GM19043 (cell line): ENCODE measurements around the gene MAP1B.
"Not testable (repeated sequence)": the region's sequence is repeated elsewhere in the genome, so short reads cannot be mapped to it uniquely, and the experiment has no call there.

ENCODE experiments used
- ATAC-seq: cut with Tn5 transposase; IDR thresholded peaks from one replicate; pipeline ENCODE4 v1.9.1; 2021; ENCODE audit warnings: low read depth; ENCODE audit not compliant: unreplicated experiment

Gene MAP1B

GRCh38 chr5:72159501-72159911, 52.2 kb downstream of the MAP1B start:
- ATAC-seq: no peak

GRCh38 chr5:72160329-72160728, 53.1 kb downstream of the MAP1B start:
- no peak for ATAC-seq

- ATAC-seq: no peak
Measured at GRCh38 chr5:72160959-72161358, 53.7 kb downstream of the MAP1B start.

GRCh38 chr5:72161951-72162350, 54.7 kb downstream of the MAP1B start:
- no peak for ATAC-seq

GRCh38 chr5:72163349-72163983, 56.2 kb downstream of the MAP1B start:
- ATAC-seq: no peak

GRCh38 chr5:72166070-72166979, 59.0 kb downstream of the MAP1B start:
- no peak for ATAC-seq

GRCh38 chr5:72167257-72167656, 60.0 kb downstream of the MAP1B start:
- ATAC-seq: no peak

GRCh38 chr5:72167804-72168203, 60.5 kb downstream of the MAP1B start:
- ATAC-seq: no peak

GRCh38 chr5:72170101-72170500, 62.8 kb downstream of the MAP1B start:
- ATAC-seq: no peak

- ATAC-seq: not testable (repeated sequence)
Measured at GRCh38 chr5:72171181-72171580, 63.9 kb downstream of the MAP1B start.

- no peak for ATAC-seq
Measured at GRCh38 chr5:72171667-72172066, 64.4 kb downstream of the MAP1B start.

- no peak for ATAC-seq
Measured at GRCh38 chr5:72172786-72173185, 65.5 kb downstream of the MAP1B start.

- ATAC-seq: peak; percentile 76
Measured at GRCh38 chr5:72177538-72177937, 70.3 kb downstream of the MAP1B start.

GRCh38 chr5:72179028-72179815, 71.9 kb downstream of the MAP1B start:
- no peak for ATAC-seq

GRCh38 chr5:72179816-72180440, 72.7 kb downstream of the MAP1B start:
- ATAC-seq: no peak

- ATAC-seq: no peak
Measured at GRCh38 chr5:72180925-72181324, 73.7 kb downstream of the MAP1B start.

GRCh38 chr5:72182686-72183085, 75.4 kb downstream of the MAP1B start:
- no peak for ATAC-seq

GRCh38 chr5:72183101-72183520, 75.8 kb downstream of the MAP1B start:
- ATAC-seq: no peak

GRCh38 chr5:72184408-72184807, 77.1 kb downstream of the MAP1B start:
- ATAC-seq: no peak

GRCh38 chr5:72185496-72186329, 78.4 kb downstream of the MAP1B start:
- no peak for ATAC-seq
